Ovary (tissue), 3 donors: ENCODE results near the gene SEMA4C.

Experiments
- CTCF ChIP-seq, 3 donors: fragments of 450-650 bp in 2 of 3; fragments of 200-600 bp in 1 of 3; IDR thresholded peaks; one replicate each; pipeline versions ENCODE4 v1.5.1 to v1.8.0; 2016 to 2022; ENCODE audit warnings: antibody characterized with exemption in 3 of 3, mild to moderate bottlenecking in 1 of 3
- EP300 ChIP-seq: sonication (generic); formaldehyde crosslinking; IDR thresholded peaks from one replicate; pipeline ENCODE4 v1.6.1; 2017; ENCODE audit warnings: antibody characterized with exemption
- donor health status: DM: no; HTN: no; CAD: no.

DNA sequence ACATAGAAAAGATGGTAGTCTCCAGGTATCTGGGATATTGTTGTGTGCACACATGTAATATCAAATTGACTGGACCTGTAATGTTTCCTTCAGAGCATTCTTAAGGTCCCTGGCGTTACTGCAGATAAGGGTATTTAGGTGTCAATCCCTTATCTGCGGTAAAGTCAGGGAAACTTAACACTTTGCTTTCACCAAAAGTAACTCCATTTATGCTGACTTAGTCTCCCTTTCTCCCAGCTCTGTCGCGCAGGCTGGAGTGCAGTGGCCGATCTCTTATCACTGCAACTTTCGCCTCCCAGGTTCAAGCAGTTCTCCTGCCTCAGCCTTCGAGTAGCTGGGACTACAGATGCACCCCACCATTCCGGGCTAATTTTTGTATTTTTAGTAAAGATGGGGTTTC lies 52.0 kb downstream of the SEMA4C start:
- TF ChIP-seq CTCF (IDR thresholded peaks at IDR 0.05) = no peak
- TF ChIP-seq EP300 = no peak
